ENCODE data around the gene GOSR2.

DNA sequence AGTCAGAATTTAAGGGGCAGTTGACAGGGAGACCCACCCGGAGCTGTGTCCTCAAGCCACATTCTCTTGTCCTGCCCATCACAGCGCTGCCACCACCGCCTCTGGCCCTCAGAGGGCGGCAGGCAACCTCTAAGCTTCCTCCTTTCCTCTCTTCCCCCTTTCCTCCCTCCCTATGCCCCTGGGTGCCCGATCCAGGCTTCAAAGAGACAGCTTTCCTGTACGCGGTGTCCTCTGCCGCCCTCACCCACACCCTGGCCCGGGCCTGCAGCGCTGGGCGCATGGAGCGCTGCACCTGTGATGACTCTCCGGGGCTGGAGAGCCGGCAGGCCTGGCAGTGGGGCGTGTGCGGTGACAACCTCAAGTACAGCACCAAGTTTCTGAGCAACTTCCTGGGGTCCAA lies 48.1 kb upstream of the GOSR2 start:
- TF ChIP-seq CTCF (IDR thresholded peaks at IDR 0.05) = no peak
- TF ChIP-seq POLR2A (IDR thresholded peaks at IDR 0.05) = no peak
- TF ChIP-seq EP300 (IDR thresholded peaks at IDR 0.05) = no peak
- no peak for TF ChIP-seq POLR2AphosphoS5 (IDR thresholded peaks at IDR 0.05)

All from sigmoid colon (tissue), 4 donors.